CD4-positive, alpha-beta memory T cell (primary cell): Measurements from ENCODE around the gene NUAK1. TPM values are rescaled to one million over a fixed set of nuclear protein-coding genes. Genes with fewer than 3 reads are reported as not detected.

ENCODE experiments used
- CTCF ChIA-PET: fragments of 350-600 bp; sonication (Branson Sonifier 250); formaldehyde crosslinking; loops from one replicate; lab custom pipeline; 2021; ENCODE audit warnings: inconsistent platforms; ENCODE audit not compliant: partially characterized antibody; lab: Charles Lee
- POLR2A ChIA-PET: fragments of 350-600 bp; sonication (Branson Sonifier 250); formaldehyde crosslinking; loops from one replicate; lab custom pipeline; 2021; ENCODE audit not compliant: partially characterized antibody; lab: Charles Lee
- DNase-seq, 5 donors: peaks; one replicate each; pipeline versions ENCODE4 v3.0.0 to v3.0.0-alpha.2; 2020 to 2022; ENCODE audit warnings: mixed read lengths in 1 of 5
- H3K27ac ChIP-seq: one replicate; pipeline ENCODE4 v1.7.0; 2013; ENCODE audit warnings: low read depth, low read length
- H3K27me3 ChIP-seq: 2 replicates; pipeline ENCODE4 v1.7.0; 2013; ENCODE audit warnings: mild to moderate bottlenecking, low read length, moderate library complexity; ENCODE audit not compliant: insufficient read depth
- H3K36me3 ChIP-seq: 2 replicates; pipeline ENCODE4 v1.7.0; 2013; ENCODE audit warnings: mild to moderate bottlenecking, low read length, moderate library complexity; ENCODE audit not compliant: insufficient read depth
- H3K4me1 ChIP-seq: 2 replicates; pipeline ENCODE4 v1.7.0; 2013; ENCODE audit warnings: mild to moderate bottlenecking, low read length, moderate library complexity; ENCODE audit not compliant: insufficient read depth
- H3K4me3 ChIP-seq, 2 donors: one replicate each; pipeline ENCODE4 v1.7.0; 2013; ENCODE audit warnings: low read length in 2 of 2, mild to moderate bottlenecking in 1 of 2
- H3K9me3 ChIP-seq, 2 donors: one replicate each; pipeline ENCODE4 v1.7.0; 2013; ENCODE audit warnings: low read length in 2 of 2, control low read depth in 1 of 2; ENCODE audit not compliant: control insufficient read depth in 1 of 2
- H3K27ac Mint-ChIP-seq, 7 donors: one replicate each; pipeline ENCODE4 v1.8.0; 2020 to 2021; ENCODE audit warnings: mixed read lengths in 7 of 7, mild to moderate bottlenecking in 6 of 7, inconsistent platforms in 3 of 7, moderate library complexity in 3 of 7
- H3K27me3 Mint-ChIP-seq, 2 donors: one replicate each; pipeline ENCODE4 v1.8.0; 2020 to 2021; ENCODE audit warnings: mixed read lengths in 2 of 2
- H3K36me3 Mint-ChIP-seq, 2 donors: one replicate each; pipeline ENCODE4 v1.8.0; 2020 to 2021; ENCODE audit warnings: mixed read lengths in 2 of 2, inconsistent platforms in 1 of 2, mild to moderate bottlenecking in 1 of 2
- H3K4me1 Mint-ChIP-seq, 4 donors: one replicate each; pipeline ENCODE4 v1.8.0; 2020 to 2021; ENCODE audit warnings: mixed read lengths in 4 of 4, mild to moderate bottlenecking in 1 of 4
- H3K4me3 Mint-ChIP-seq, 8 donors: one replicate each; pipeline ENCODE4 v1.8.0; 2020 to 2021; ENCODE audit warnings: mixed read lengths in 8 of 8, mild to moderate bottlenecking in 7 of 8, moderate library complexity in 6 of 8, inconsistent platforms in 3 of 8
- H3K9me3 Mint-ChIP-seq, 8 donors: one replicate each; pipeline ENCODE4 v1.8.0; 2020 to 2021; ENCODE audit warnings: mixed read lengths in 8 of 8, mild to moderate bottlenecking in 5 of 8, inconsistent platforms in 3 of 8, moderate library complexity in 1 of 8
- intact Hi-C: fragments of 100-400 bp; cut with micrococcal nuclease; formaldehyde crosslinking; loops from one replicate; pipeline ENCODE4 v1.15.1; 2023
- polyA plus RNA-seq, 2 donors: library from polyadenylated mRNA; unstranded; fragments of 300-500 nt; fragmentation: Illumina TruSeq; gene quantifications; one replicate each; pipeline ENCODE4 v1.2.3, GENCODE V29; 2021
- total RNA-seq, 2 experiments: library from RNA; stranded (reverse); gene quantifications; one replicate each; pipeline ENCODE4 v1.2.3, GENCODE V29; 2021

NUAK1 gene
- total and polyA plus RNA-seq, 4 experiments from 2014 or later: not detected

- no peaks in the 10 kb centered on the region for H3K4me1 ChIP-seq
- H3K4me1 Mint-ChIP-seq: peaks cover 0 to 3% (median 0%) of the 10 kb centered on the region in 4 donors
- H3K27me3 Mint-ChIP-seq: peaks cover 17 to 49% of the 10 kb centered on the region in 2 donors
- no peak overlapping the region for H3K4me3 Mint-ChIP-seq
- intact Hi-C loops: no loop called here
- H3K9me3 Mint-ChIP-seq: no peaks in the 10 kb centered on the region
- no peaks in the 10 kb centered on the region for H3K9me3 ChIP-seq
- no peak overlapping the region for H3K27ac ChIP-seq
- no peaks in the 10 kb centered on the region for H3K36me3 Mint-ChIP-seq
- no peak overlapping the region for H3K4me3 ChIP-seq
- POLR2A ChIA-PET: no interaction called here
- no peak overlapping the region for H3K27ac Mint-ChIP-seq
- peaks cover 3% of the 10 kb centered on the region for H3K27me3 ChIP-seq
- CTCF ChIA-PET: no interaction called here
- no peak for DNase-seq
- H3K36me3 ChIP-seq: no peaks in the 10 kb centered on the region
Measured at GRCh38 chr12:106131676-106132075, 7.1 kb downstream of the NUAK1 start.

- intact Hi-C loops: no loop called here
- ChIA-PET CTCF (interaction anchor here (0.6 to 1.2 kb wide), 3 partner anchors 12 to 710 kb away, joined by 3 read pairs; no protein-coding TSS in a partner anchor), POLR2A (no interaction called here)
- Histone ChIP-seq H3K9me3 (no peaks in the 10 kb centered on the region), H3K27me3 (no peaks in the 10 kb centered on the region), H3K4me1 (no peaks in the 10 kb centered on the region), H3K27ac (no peak overlapping the region), H3K36me3 (no peaks in the 10 kb centered on the region), H3K4me3 (no peak overlapping the region)
- Mint-ChIP-seq H3K4me3 (no peak overlapping the region), H3K9me3 (no peaks in the 10 kb centered on the region), H3K27me3 (peaks cover 10 to 44% of the 10 kb centered on the region in 2 donors), H3K27ac (no peak overlapping the region), H3K4me1 (no peaks in the 10 kb centered on the region), H3K36me3 (no peaks in the 10 kb centered on the region)
- DNase-seq: no peak
Measured at GRCh38 chr12:106130474-106131113, 8.2 kb downstream of the NUAK1 start.

- intact Hi-C loops: no loop called here
- no peaks in the 10 kb centered on the region for H3K36me3 Mint-ChIP-seq
- Histone ChIP-seq H3K36me3 (no peaks in the 10 kb centered on the region), H3K4me3 (no peak overlapping the region), H3K4me1 (no peaks in the 10 kb centered on the region), H3K27ac (no peak overlapping the region), H3K9me3 (no peaks in the 10 kb centered on the region), H3K27me3 (no peaks in the 10 kb centered on the region)
- DNase-seq: no peak
- no peak overlapping the region for H3K27ac Mint-ChIP-seq
- H3K4me3 Mint-ChIP-seq: no peak overlapping the region
- no peaks in the 10 kb centered on the region for H3K9me3 Mint-ChIP-seq
- POLR2A ChIA-PET: no interaction called here
- no peaks in the 10 kb centered on the region for H3K4me1 Mint-ChIP-seq
- peaks cover 8 to 36% of the 10 kb centered on the region in 2 donors for H3K27me3 Mint-ChIP-seq
- CTCF ChIA-PET: no interaction called here
Measured at GRCh38 chr12:106128585-106129328, 10.0 kb downstream of the NUAK1 start.

GRCh38 chr12:106127338-106128126, 11.2 kb downstream of the NUAK1 start:
- Histone ChIP-seq H3K9me3 (no peaks in the 10 kb centered on the region), H3K36me3 (no peaks in the 10 kb centered on the region), H3K4me1 (no peaks in the 10 kb centered on the region), H3K27me3 (no peaks in the 10 kb centered on the region), H3K27ac (no peak overlapping the region), H3K4me3 (no peak overlapping the region)
- Mint-ChIP-seq H3K9me3 (no peaks in the 10 kb centered on the region), H3K27ac (no peak overlapping the region), H3K4me1 (no peaks in the 10 kb centered on the region), H3K27me3 (peaks cover 8 to 24% of the 10 kb centered on the region in 2 donors), H3K36me3 (no peaks in the 10 kb centered on the region), H3K4me3 (no peak overlapping the region)
- ChIA-PET POLR2A (no interaction called here), CTCF (interaction anchor here (1.1 kb wide), 1 partner anchor 9 kb away, joined by 9 read pairs; no protein-coding TSS in a partner anchor)
- intact Hi-C loops: no loop called here
- no peak for DNase-seq

- intact Hi-C loops: no loop called here
- no peaks in the 10 kb centered on the region for H3K4me1 Mint-ChIP-seq
- no peaks in the 10 kb centered on the region for H3K36me3 Mint-ChIP-seq
- H3K27ac ChIP-seq: no peak overlapping the region
- H3K4me3 Mint-ChIP-seq: no peak overlapping the region
- no peaks in the 10 kb centered on the region for H3K36me3 ChIP-seq
- no peaks in the 10 kb centered on the region for H3K9me3 Mint-ChIP-seq
- no peaks in the 10 kb centered on the region for H3K9me3 ChIP-seq
- no peak overlapping the region for H3K27ac Mint-ChIP-seq
- CTCF ChIA-PET: interaction anchor here (1.1 kb wide), 1 partner anchor 10 kb away, joined by 9 read pairs; no protein-coding TSS in a partner anchor
- POLR2A ChIA-PET: no interaction called here
- H3K4me3 ChIP-seq: no peak overlapping the region
- no peak for DNase-seq
- no peaks in the 10 kb centered on the region for H3K4me1 ChIP-seq
- peaks cover 8 to 22% of the 10 kb centered on the region in 2 donors for H3K27me3 Mint-ChIP-seq
- no peaks in the 10 kb centered on the region for H3K27me3 ChIP-seq
Measured at GRCh38 chr12:106126441-106127337, 12.1 kb downstream of the NUAK1 start.

GRCh38 chr12:106125351-106126095, 13.2 kb downstream of the NUAK1 start:
- Mint-ChIP-seq H3K4me3 (no peak overlapping the region), H3K4me1 (no peaks in the 10 kb centered on the region), H3K27me3 (peaks cover 8 to 16% of the 10 kb centered on the region in 2 donors), H3K36me3 (no peaks in the 10 kb centered on the region), H3K9me3 (no peaks in the 10 kb centered on the region), H3K27ac (no peak overlapping the region)
- Histone ChIP-seq H3K4me1 (no peaks in the 10 kb centered on the region), H3K27ac (no peak overlapping the region), H3K36me3 (no peaks in the 10 kb centered on the region), H3K4me3 (no peak overlapping the region), H3K27me3 (no peaks in the 10 kb centered on the region), H3K9me3 (no peaks in the 10 kb centered on the region)
- no peak for DNase-seq
- intact Hi-C loops: no loop called here
- ChIA-PET CTCF (no interaction called here), POLR2A (no interaction called here)
